HepG2 (cell line): ENCODE measurements around the gene TRIM59. TPM values are rescaled to one million over a fixed set of nuclear protein-coding genes. Genes with fewer than 3 reads are reported as not detected.

Experiments used
- microRNA counts: library from miRNA; unstranded; fragments of <30 nt; microRNA quantifications from one replicate; lab custom pipeline; 2015
- microRNA-seq: library from miRNA; unstranded; fragments of <30 nt; microRNA quantifications from one replicate; pipeline ENCODE4, GENCODE V29; 2020
- polyA plus RNA-seq, 8 experiments: library from polyadenylated mRNA; depleted of rRNA in 3 of 8; stranded (reverse) in 7 of 8; unstranded in 1 of 8; fragments of >200 nt; fragmentation: Illumina TruSeq in 4 of 8; extraction: Trizol in 4 of 8; gene quantifications; 2 replicates each; pipeline versions ENCODE4 v1.2.1 to v1.2.3, GENCODE V29; 2011 to 2016; ENCODE audit warnings: low read depth in 4 of 8, missing spikeins in 1 of 8, mixed read lengths in 1 of 8; ENCODE audit not compliant: insufficient read depth in 1 of 8
- small RNA-seq, 3 experiments: library from RNA; depleted of rRNA; stranded (forward); fragments of <200 nt; gene quantifications; one replicate each; pipeline ENCODE3, GENCODE V24; 2012; ENCODE audit warnings: low read depth in 2 of 3, low replicate concordance in 1 of 3; ENCODE audit not compliant: insufficient read length in 3 of 3, insufficient read depth in 2 of 3
- total RNA-seq, 5 experiments: library from RNA; depleted of rRNA; stranded (reverse); fragments of >200 nt; fragmentation: Illumina TruSeq; extraction: Trizol; gene quantifications; 2 replicates each; pipeline ENCODE4 v1.2.3, GENCODE V29; 2016; ENCODE audit warnings: low read depth in 1 of 5

Gene TRIM59
- total and polyA plus RNA-seq, 2 of the 13 experiments (the other 11 are each of a cell fraction or from before 2014, with no cell fraction given) = 1.3 to 3.2 TPM

MicroRNAs encoded within 50 kb of the gene (microRNA counts, 767-probe panel; counts per million panel counts)
- not detected for microRNA hsa-miR-15b-5p (lab: Ali Mortazavi, UCI)

Small RNA genes within 50 kb of the gene (microRNA-seq; reads per million reads assigned to microRNA genes)
- gene MIR15B = 507 reads per million, percentile 84 among the genes with 10 or more reads in this experiment
- gene MIR16-2 = 172 reads per million, percentile 78 among the genes with 10 or more reads in this experiment

Small RNA genes within 50 kb of the gene (small RNA-seq; reads per million reads assigned to genes)
- 123 to 27,056 (median 4,840) reads per million in 3 experiments for gene MIR15B
- gene MIR16-2 = 0.10 to 34.8 (median 10.4) reads per million in 3 experiments
- gene RNU7-136P = 0 to 0.97 (median 0) reads per million in 3 experiments

Other genes starting within 250 kb of the TRIM59 start
- gene C3orf80, start 224.4 kb downstream of the TRIM59 start, total RNA-seq (2016; rRNA removed; fragmentation: Illumina TruSeq; extraction: Trizol) = 0.04 TPM in 1 of 2 replicates, not detected in the other
- 0.03 TPM in 2 replicates for gene C3orf80, start 224.4 kb downstream of the TRIM59 start, polyA plus RNA-seq (2011; rRNA removed)
- gene IFT80, start 50.6 kb downstream of the TRIM59 start, total RNA-seq (2016; rRNA removed; fragmentation: Illumina TruSeq; extraction: Trizol) = 15.7 and 21.4 TPM in 2 replicates
- gene IFT80, start 50.6 kb downstream of the TRIM59 start, polyA plus RNA-seq (2011; rRNA removed) = 8.6 and 11.4 TPM in 2 replicates
- 74.3 and 95.5 TPM in 2 replicates for gene SMC4, start 50.1 kb downstream of the TRIM59 start, total RNA-seq (2016; rRNA removed; fragmentation: Illumina TruSeq; extraction: Trizol)
- 11.3 and 19.2 TPM in 2 replicates for gene SMC4, start 50.1 kb downstream of the TRIM59 start, polyA plus RNA-seq (2011; rRNA removed)
- gene KPNA4, start 115.8 kb upstream of the TRIM59 start, total RNA-seq (2016; rRNA removed; fragmentation: Illumina TruSeq; extraction: Trizol) = 27.9 and 32.6 TPM in 2 replicates
- gene KPNA4, start 115.8 kb upstream of the TRIM59 start, polyA plus RNA-seq (2011; rRNA removed) = 9.9 and 11.0 TPM in 2 replicates
- 0.11 TPM in 1 of 2 replicates, not detected in the other for gene ARL14, start 227.4 kb upstream of the TRIM59 start, total RNA-seq (2016; rRNA removed; fragmentation: Illumina TruSeq; extraction: Trizol)
- not detected in 2 replicates for gene ARL14, start 227.4 kb upstream of the TRIM59 start, polyA plus RNA-seq (2011; rRNA removed)